Colonic mucosa (tissue), 4 donors: ENCODE results near the gene GLI3. TPM values are rescaled to one million over a fixed set of nuclear protein-coding genes. Genes with fewer than 3 reads are reported as not detected.

Source experiments
- DNase-seq: peaks from one replicate; pipeline ENCODE4 v3.0.0-alpha.2; 2020
- H3K27ac ChIP-seq: fragments of 200-600 bp; one replicate; pipeline ENCODE4 v1.8.0; 2021
- H3K27me3 ChIP-seq: fragments of 200-600 bp; one replicate; pipeline ENCODE4 v1.8.0; 2021
- H3K36me3 ChIP-seq: fragments of 200-600 bp; one replicate; pipeline ENCODE4 v1.8.0; 2021
- H3K4me1 ChIP-seq: fragments of 200-600 bp; one replicate; pipeline ENCODE4 v1.8.0; 2021; ENCODE audit warnings: mild to moderate bottlenecking
- H3K4me3 ChIP-seq: fragments of 200-600 bp; one replicate; pipeline ENCODE4 v1.8.0; 2021
- H3K9ac ChIP-seq, 2 donors: one replicate each; pipeline ENCODE4 v1.7.0; 2013; ENCODE audit warnings: control low read depth in 2 of 2, low read depth in 2 of 2, low read length in 2 of 2
- H3K9me3 ChIP-seq: fragments of 200-600 bp; one replicate; pipeline ENCODE4 v1.8.0; 2021
- intact Hi-C: fragments of 100-400 bp; cut with DNase I; formaldehyde crosslinking; loops from one replicate; pipeline ENCODE4 v1.14.1; 2022
- total RNA-seq, 2 donors: library from RNA; stranded (reverse); fragmentation: NEBNext Ultra II Directional in 1 of 2; extraction: Animal tissue kit (Norgen Biotek cat#: 25700) in 1 of 2; gene quantifications; one replicate each; pipeline ENCODE4 v1.2.1, GENCODE V29; 2021
- TF ChIP-seq, protein P1 (sequence below): fragments of 200-600 bp; IDR thresholded peaks from one replicate; pipeline ENCODE4 v1.8.0; 2022; ENCODE audit warnings: antibody characterized with exemption, mild to moderate bottlenecking
- donor health status: healthy.
- donor health status: DM: no; HTN: no; CAD: no.
- donor health status: DM: no; HTN: no; CAD: no.

GLI3 gene
- total RNA-seq, 2 donors from 2014 or later, result 1.8 to 8.0 TPM

DNA sequence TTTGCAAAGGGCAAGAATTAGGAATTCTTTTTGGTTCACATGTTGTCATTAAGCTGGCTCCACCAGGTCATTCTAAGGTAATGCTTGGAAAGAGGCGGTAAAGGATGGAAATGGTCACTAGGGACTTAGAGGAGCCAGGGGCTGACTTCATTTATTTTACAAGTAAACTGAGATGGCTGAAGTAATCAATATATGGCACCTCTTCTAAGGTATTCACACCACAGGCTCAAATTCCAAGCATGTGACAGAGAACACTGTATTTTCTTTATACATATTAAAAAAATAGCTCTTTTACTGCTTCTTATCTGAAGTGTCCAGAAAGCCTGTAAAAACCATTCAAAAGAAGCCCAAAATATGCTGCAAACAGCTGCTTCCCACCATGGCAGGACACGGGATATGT lies 239.0 kb downstream of the GLI3 start:
- no peaks in the 10 kb centered on the region for H3K9me3 ChIP-seq
- H3K4me1 ChIP-seq, result no peaks in the 10 kb centered on the region
- no peak overlapping the region for H3K27ac ChIP-seq
- H3K27me3 ChIP-seq, result no peaks in the 10 kb centered on the region
- no peak overlapping the region for H3K9ac ChIP-seq
- DNase-seq, result no peak
- no peak overlapping the region for H3K4me3 ChIP-seq
- TF ChIP-seq, protein P1, sequence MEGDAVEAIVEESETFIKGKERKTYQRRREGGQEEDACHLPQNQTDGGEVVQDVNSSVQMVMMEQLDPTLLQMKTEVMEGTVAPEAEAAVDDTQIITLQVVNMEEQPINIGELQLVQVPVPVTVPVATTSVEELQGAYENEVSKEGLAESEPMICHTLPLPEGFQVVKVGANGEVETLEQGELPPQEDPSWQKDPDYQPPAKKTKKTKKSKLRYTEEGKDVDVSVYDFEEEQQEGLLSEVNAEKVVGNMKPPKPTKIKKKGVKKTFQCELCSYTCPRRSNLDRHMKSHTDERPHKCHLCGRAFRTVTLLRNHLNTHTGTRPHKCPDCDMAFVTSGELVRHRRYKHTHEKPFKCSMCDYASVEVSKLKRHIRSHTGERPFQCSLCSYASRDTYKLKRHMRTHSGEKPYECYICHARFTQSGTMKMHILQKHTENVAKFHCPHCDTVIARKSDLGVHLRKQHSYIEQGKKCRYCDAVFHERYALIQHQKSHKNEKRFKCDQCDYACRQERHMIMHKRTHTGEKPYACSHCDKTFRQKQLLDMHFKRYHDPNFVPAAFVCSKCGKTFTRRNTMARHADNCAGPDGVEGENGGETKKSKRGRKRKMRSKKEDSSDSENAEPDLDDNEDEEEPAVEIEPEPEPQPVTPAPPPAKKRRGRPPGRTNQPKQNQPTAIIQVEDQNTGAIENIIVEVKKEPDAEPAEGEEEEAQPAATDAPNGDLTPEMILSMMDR, result no peak
- intact Hi-C loops, result no loop called here
- H3K36me3 ChIP-seq, result no peaks in the 10 kb centered on the region

DNA sequence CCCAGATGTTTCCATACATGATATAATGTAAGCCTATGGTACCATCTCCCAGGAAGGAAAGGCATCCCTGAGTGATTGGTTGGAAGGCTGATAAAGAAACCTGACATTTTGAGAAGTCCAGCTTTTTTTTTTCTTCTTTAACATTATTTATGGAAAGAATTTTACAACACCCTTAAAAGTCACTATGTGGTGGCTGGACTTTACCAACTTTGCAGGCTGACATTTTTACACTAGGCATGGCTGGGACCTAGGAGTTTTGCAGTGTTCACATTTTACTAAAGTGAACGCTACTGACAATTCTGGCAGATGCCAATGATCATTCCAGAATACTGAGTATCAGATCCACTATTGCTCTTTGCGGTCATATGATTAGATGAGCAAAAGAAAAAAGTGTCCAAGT lies 239.9 kb downstream of the GLI3 start:
- Histone ChIP-seq H3K9ac (no peak overlapping the region), H3K4me3 (no peak overlapping the region), H3K9me3 (no peaks in the 10 kb centered on the region), H3K27me3 (no peaks in the 10 kb centered on the region), H3K36me3 (no peaks in the 10 kb centered on the region), H3K4me1 (no peaks in the 10 kb centered on the region), H3K27ac (no peak overlapping the region)
- TF ChIP-seq, protein P1, result no peak
- intact Hi-C loops, result no loop called here
- DNase-seq, result no peak

DNA sequence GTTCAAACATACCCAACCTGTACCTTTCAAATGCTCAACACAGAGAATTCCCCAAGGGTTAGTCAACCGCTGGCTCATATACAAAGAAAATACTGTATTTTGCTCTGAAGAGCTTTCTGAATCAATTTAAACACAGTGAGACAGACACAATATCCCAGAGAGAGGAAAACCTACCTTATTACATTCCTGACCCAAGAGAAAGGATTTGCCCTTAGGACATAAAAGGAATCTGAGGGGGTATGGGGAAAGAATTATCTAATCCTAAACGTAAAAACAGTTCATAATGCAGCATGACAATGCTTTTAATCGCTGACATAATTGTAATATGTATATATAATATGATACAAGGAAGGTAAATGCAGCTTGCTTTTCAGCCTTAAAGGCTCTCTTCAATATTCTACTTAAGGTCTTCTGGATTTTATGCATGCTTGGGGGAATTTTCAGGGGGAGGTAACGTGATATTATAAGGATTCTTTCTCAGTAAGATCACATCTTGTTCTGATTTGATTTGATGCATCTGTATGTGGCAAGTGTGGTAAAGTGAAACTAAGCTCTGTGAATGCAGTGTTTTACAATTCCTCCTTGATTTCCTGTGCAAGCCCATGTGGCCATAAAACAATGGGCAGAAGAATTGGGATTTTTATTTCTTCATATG lies 240.5 kb downstream of the GLI3 start:
- intact Hi-C loops, result no loop called here
- H3K4me1 ChIP-seq, result no peaks in the 10 kb centered on the region
- no peak overlapping the region for H3K4me3 ChIP-seq
- DNase-seq, result no peak
- no peak overlapping the region for H3K27ac ChIP-seq
- H3K27me3 ChIP-seq, result no peaks in the 10 kb centered on the region
- no peak overlapping the region for H3K9ac ChIP-seq
- TF ChIP-seq, protein P1, result no peak
- H3K9me3 ChIP-seq, result no peaks in the 10 kb centered on the region
- H3K36me3 ChIP-seq, result no peaks in the 10 kb centered on the region

DNA sequence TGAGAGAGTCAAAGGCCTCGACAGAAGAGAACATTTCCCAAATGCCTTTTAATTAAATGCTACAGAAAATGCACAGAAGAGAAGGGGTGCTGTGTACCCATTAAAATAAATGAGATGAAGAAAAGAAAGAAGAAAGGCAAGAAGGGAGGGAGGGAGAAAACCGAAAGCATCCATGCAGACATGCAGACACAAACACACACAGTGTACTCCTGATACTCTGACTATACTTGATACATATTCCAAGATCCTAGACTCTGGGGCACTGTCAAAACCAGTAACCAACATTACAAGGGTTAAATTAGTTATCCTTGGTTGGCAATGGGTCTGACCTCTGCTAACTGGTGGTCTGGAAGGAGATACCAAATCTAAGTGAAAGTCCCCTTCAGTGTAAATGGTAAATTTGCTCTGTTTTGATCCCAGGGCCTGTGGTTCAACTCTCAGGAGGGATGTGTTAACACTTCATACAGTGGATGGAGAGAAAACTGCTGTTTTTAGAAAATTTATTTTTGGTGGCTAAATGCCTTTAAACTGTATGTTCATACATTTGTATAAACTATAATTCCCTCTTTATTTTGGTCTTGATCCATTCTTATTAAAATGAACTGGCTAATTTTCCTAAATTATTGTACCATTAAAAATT lies 241.3 kb downstream of the GLI3 start:
- DNase-seq, result no peak
- no peaks in the 10 kb centered on the region for H3K9me3 ChIP-seq
- H3K27ac ChIP-seq, result no peak overlapping the region
- H3K4me1 ChIP-seq, result no peaks in the 10 kb centered on the region
- H3K9ac ChIP-seq, result no peak overlapping the region
- H3K36me3 ChIP-seq, result no peaks in the 10 kb centered on the region
- H3K27me3 ChIP-seq, result no peaks in the 10 kb centered on the region
- intact Hi-C loops, result no loop called here
- H3K4me3 ChIP-seq, result no peak overlapping the region
- TF ChIP-seq, protein P1, result no peak

DNA sequence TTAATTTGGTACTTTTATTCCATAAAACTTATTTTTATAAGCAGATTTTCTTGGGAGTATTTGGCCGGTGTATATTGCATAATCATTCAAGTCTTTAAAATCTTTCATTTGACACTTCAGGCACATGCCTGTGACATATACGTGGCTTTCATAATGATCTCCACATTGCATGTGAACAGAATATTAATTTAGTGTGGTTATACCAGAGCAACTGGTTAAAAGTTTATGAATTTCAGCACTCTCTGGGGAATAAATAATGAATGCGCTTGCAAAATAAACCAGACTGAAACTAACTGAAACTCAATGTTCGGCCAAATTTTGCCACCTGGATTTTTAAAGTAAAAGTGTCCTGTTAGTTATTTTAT lies 242.3 kb downstream of the GLI3 start:
- TF ChIP-seq, protein P1, result no peak
- H3K36me3 ChIP-seq, result no peaks in the 10 kb centered on the region
- no peaks in the 10 kb centered on the region for H3K27me3 ChIP-seq
- no peaks in the 10 kb centered on the region for H3K9me3 ChIP-seq
- H3K4me1 ChIP-seq, result no peaks in the 10 kb centered on the region
- no peak overlapping the region for H3K27ac ChIP-seq
- H3K4me3 ChIP-seq, result no peak overlapping the region
- H3K9ac ChIP-seq, result no peak overlapping the region
- intact Hi-C loops, result no loop called here
- no peak for DNase-seq
